Measurements from ENCODE around the gene CACNA2D4.

The CACNA2D4 gene

DNA sequence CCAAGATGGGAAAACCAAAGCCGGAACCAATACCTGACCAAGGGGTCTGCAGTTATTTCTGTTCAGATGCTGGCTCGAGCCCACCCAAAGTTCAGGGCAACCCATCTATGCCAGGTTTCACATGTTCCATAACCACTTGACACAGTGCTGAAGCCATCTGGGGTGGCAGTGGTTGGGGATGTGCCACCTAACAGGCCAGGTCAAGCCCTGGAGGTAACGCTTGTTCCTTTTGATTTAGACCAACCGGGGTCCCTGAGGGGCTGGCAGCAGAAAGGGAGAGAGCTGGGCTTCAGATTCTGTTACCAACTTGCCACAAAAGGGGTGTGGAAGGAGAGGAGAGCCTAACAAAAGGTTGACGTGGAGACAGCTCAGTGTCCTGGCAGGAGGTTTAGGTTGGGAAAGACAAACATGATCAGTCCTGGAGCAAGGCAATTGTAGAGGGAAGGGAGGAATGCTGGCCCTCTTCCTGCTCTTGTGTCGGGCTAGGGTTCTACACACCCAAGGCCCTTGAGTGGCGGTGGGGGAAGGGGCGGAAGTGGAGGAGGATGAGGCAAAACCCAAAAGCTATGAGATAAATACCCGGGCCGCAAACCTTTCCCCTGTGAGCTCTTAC is 31.9 kb downstream of the CACNA2D4 start:
- DNase-seq (ENCODE audit: low read depth in 2 of 2), result no peak

DNA sequence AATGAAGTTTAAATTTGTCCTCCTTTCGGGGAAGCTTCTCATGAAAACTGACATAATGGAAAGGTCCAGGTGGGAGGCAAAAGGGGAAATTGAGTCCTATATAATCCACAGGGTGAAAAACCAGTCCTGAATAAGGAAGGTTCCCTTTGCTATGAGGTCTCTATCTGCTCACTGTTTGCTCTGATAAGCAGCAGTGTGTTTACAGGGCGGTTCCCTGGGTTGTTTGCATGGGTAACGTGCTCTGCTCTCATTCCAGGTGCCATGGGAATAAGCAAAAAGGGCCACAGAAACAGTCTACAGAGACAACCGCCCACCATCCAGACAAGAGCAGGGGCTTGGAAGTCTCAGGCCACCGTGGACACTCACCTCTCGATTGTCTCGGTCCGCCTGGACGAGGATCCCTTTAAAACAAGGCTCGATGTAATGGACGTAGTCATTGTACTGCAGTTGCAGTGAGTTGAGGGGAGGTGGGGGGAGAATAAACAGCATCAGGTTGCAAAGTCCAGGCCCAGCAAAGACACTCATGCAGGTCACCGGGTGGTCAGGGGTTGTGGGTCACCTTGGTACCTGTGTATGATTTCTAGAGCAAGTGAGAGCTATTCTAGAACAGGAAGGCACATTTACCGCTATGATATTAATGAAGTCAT is 32.7 kb downstream of the CACNA2D4 start:
- no peak for DNase-seq (ENCODE audit: low read depth in 2 of 2)

DNA sequence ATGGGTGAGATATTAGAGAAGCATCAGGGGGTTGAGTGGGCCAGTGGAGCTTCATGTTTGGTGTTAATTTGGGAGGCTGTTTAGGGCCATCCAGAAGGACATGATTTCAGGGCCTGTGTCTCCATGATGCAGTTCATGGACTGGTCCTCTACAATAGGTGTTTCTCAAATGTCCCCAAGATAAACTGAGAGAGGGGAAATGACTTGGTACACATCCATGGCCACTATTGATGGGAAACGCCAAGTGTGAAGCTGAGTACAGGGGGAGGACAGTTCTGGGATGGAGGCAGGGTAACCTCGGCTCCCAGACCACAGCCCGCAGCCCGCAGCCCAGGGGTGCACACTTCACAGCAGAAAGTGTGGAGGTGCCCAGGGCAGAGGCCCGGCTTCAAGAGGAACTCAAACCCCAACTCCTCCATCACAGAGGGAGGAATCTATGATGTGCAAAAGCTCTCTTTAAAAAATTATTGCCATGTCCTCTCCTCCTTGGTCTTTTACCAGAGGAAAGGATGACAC is 33.3 kb downstream of the CACNA2D4 start:
- no peak for DNase-seq (ENCODE audit: low read depth in 2 of 2)

DNA sequence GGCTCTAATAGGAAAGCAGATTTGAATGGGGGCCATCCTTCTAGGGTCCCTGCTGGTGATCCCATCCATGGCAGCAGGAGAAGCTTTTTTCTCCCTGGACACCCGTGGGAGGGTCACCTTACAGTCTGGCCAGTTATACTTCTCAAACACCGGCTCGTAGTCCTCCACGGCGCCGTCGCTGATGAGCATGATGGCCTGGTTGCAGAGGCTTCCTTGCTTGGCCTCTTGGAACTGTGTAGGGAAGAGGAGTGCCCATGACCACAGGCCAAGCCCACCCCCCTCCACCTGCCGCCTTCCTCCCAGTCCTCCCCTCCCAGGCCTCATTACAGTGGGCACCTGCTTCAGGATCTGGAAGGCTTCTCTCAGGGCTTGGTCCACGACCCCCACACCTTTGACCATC is 33.8 kb downstream of the CACNA2D4 start:
- no peak for DNase-seq (ENCODE audit: low read depth in 2 of 2)

DNA sequence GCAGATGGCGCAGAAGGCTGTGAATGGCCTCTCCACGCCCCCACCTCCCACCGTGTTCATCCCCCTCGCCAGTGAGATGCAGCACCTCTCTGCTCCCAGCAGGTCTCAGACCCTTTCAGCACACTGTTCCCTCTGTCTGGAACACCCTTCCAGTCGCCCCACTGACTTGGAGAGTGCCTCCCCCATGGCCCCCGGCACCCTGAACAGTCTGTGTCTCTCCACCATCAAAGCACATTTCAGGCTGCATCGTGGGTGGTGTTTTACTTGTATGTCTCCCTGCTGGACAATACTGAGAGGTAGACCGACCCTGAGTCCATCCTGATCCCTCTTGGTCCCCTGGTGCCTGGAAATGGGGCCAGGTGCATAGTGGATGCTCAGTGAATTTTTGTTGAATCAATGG is 34.9 kb downstream of the CACNA2D4 start:
- no peak for DNase-seq (ENCODE audit: low read depth in 2 of 2)

DNA sequence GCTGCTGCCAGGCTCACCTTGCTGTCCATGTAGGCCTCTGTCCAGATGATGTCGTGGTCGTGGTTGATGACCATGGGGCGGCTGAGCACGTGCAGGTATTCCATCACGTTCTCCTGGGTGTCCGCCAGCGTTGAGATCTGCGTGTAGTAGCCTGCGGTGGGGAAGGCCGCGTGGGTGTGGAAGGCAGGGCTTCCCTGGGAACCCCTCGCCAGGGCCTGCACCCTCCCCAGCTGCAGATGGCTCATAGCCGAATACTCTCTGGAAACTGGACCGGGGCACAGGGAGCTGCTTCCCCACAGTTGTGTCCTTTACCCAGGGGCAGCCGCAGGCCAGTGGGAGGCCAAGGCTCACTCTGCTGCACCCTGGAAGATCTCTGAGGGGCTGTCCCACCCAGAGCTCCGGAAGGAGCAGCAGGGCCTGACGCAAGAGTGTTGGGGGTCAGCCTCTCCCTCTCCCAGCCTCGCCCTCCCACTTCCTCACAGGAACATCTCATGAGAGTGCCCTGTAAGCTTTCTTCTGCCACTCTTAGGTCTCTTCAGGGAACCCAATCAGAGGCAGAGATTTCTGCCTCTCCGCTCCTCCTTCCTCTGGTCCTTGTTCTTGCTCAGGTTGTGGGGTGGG is 35.5 kb downstream of the CACNA2D4 start:
- DNase-seq (ENCODE audit: low read depth in 2 of 2), result no peak

DNA sequence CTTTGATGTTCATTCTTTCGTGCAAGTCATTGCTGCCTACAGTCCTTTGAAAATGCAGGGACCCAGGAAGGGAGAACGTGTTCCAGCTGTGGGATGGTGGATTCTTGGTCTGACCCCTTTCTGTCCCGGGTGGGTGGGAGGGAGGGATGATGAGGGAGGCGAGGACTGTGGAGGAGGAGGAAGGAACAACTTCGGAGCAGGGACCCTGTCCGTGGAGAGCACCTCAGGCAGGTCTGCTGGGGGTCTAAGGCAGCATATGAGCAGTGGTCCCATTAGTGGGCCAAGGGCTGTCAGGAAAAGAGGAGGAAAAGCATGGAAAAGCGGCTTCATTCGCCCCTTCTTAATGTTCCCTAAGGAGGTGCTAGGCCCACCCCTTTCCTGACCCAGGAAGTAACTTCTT is 36.0 kb downstream of the CACNA2D4 start:
- DNase-seq (ENCODE audit: low read depth in 2 of 2), result no peak

DNA sequence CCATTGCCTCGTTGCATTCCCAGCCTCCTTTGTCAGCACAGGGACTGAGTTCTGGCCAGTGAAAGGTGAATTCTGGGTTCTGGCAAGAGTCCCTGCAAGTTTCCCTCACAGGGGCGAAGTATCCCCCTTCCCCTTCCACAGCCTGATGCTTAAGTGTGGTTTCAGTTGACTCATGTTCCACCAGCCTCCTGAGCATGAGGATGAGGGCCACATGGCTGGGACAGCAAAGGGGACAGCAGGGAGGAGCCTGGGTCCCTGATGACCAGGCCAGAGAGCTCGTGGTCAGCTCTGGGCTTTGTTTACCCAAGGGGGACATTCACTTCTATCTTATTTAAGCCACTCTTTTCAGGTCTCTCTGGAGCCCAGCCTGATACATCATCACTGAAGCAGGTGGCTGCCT is 36.5 kb downstream of the CACNA2D4 start:
- no peak for DNase-seq (ENCODE audit: low read depth in 2 of 2)

DNA sequence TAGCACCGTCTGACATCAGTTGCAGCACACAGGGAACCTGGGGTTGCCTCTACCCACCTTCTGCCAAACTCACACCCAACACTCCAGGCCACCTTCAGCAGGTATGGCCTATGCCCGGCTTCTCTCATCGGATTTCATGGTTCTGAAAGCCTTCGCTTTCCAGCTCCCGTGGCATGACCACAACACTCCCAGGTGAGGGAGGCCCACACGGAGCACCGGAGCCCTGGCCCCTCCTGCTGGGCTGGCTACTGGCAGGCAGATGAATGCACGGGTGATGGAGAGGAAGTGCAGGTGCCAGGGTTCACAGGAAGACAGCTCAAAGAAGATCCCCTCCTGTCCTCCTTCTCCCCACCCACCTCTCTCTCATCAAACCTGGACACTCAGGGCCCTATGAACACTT is 37.2 kb downstream of the CACNA2D4 start:
- no peak for DNase-seq (ENCODE audit: low read depth in 2 of 2)

DNA sequence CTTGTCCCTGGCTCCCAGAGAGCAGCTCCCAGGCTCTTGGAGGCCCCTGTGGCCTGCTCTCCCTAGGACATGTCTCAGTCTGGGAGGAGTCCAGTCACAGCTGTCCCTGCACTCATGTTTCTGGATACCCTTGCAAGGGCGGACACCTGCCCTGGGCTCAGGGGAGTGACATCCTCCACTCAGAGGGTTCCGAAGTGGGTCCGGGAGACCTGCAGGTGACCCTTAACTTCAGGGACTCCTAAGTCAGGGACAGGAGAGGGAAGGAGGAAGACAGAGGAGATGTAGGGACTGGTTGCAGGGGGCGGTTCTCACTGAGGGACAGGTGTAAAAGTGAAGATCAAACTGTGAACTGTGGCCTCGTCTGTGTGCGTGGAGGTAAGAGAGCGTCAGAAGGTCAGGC is 37.6 kb downstream of the CACNA2D4 start:
- no peak for DNase-seq (ENCODE audit: low read depth in 2 of 2)

DNA sequence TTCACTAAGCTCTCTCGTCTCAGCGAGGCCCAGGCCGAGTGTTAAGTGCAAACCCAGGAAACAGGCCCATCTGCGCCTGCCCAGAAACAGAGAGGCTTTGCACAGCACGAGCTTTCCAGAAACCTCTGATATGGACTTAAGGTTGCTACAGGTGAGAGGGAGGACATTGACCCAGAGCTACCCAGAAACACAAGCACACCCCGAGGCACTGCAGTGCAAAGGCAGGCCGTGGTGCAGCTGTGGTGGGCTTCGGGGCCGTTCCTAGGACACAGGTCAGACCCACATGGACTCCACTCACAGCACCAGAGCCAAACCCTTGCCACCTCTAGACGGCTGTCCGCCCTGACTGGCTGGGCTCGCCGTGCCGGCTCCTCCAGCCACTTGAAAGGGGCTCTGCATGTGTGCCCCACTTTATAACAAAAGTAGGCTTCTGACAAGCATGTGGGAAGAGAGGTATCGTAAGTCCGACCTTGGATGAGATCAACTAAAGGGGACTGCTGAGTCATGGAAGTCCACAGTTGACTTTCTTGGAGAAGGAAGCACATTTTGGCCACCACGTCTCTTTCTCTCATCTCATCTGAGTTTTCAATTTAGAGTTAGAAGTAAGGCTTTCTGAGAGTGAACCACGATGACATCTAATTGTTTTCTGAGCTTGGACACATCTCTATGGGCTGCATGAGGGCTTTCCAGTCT is 38.2 kb downstream of the CACNA2D4 start:
- DNase-seq (ENCODE audit: low read depth in 2 of 2), result no peak

DNA sequence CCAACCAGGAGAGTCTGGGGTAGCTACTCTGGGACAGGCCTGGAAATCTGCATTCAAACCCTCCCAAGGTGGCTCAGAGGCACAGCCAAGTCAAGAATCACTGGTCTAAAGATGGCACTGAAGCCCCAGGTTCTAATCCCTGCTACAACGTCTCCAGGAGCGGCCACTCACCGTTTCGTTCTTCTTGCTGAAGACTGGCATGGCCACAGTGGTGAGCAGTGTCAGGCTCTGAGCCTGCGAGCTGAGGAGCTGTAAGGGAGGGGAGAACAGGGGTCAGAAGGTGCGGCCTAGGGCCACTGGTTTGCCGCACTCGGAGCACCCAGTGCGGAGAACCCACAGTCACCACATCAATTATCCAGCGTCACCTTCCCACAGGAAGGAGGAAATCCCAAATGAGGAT is 38.8 kb downstream of the CACNA2D4 start:
- DNase-seq (ENCODE audit: low read depth in 2 of 2), result no peak

DNA sequence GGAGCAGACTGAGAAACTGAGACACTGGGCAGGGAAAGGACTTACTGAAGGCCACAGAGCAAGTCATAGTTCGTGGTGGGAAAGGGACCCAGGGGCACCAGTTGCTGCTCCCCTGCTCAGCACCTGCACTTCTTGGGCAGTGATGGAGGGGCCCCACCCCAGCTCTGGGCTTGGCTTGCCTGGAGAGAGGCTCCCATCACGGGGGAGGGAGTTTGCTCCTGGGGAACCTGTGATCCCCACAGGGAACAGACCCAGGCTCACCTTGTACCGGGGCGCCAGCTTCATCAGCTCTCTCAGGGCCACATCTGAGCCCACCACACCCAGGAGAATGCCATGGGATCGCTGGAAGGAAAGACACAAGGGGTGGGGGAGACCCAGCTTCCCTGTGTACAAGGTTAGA is 39.8 kb downstream of the CACNA2D4 start:
- DNase-seq (ENCODE audit: low read depth in 2 of 2), result no peak

DNA sequence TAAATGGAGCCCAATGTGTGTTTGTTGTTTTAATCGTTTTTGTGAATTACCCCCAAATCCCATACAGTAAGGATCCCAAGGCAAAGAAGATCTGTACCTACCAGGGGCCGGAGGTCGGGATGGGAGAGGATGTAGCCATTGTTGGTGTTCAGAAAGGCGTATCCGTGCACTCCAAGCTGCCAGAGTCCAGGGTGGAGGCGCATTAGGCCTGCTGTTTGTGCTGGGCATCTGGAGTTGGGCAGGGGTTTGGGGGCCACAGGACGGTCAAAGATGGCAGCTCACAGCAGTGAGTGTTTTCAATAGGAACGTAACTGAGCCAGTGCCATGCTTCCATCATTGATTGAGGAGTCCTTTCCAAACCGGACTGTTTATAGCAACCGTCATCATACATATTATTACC is 40.2 kb downstream of the CACNA2D4 start:
- DNase-seq (ENCODE audit: low read depth in 2 of 2), result no peak

DNA sequence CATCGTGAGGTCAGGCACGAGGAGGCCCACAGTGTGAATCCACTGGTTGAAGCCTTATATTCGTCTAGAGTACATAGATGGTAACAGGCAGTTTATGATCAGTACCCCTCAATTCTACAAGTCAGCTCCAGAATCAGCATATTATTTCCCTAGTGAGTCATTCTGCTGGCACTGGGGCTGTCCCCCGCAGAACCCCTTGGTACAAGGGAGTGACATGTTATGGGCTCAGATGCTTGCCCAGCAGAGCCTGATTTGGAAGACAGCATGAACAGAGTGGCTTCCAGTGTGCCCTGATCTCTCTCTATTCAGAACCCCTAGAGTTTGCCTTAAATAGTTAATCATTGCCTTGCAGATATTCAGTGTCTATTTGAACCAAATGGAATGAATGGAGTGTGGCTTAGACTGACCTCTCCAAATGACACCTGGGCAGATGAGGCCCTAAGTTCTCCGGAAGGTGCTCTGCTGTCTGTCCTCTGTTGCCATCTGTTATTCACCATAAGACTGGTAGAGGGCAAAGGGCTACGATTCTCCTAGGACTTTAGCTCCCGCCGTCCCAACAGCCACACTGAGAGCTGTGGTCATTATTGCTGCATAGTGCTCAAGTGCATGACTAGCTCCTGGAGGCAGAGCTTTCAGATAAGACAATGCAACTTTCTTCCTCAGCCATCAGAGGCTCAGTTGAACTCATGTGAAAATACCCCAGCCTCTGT is 41.1 kb downstream of the CACNA2D4 start:
- DNase-seq (ENCODE audit: low read depth in 2 of 2), result no peak

DNA sequence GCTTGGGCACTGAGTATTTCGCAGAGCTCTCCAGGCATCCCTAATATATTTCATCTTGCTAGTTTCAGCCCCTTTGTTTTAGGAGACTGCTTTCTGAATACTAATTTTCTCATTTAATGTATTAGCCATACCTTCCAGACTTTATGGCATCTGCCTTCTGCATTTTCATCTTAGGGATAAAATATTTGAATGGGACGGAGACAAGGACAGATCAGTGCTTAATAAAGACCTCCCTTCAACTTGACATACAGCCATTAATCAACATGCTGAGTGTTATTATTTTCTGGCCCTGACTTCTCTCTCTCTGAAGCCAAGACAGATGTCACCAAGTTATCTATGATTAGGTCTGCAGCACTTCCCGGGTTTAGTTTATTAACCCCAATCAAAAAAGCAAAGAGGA is 42.4 kb downstream of the CACNA2D4 start:
- no peak for DNase-seq (ENCODE audit: low read depth in 2 of 2)

DNA sequence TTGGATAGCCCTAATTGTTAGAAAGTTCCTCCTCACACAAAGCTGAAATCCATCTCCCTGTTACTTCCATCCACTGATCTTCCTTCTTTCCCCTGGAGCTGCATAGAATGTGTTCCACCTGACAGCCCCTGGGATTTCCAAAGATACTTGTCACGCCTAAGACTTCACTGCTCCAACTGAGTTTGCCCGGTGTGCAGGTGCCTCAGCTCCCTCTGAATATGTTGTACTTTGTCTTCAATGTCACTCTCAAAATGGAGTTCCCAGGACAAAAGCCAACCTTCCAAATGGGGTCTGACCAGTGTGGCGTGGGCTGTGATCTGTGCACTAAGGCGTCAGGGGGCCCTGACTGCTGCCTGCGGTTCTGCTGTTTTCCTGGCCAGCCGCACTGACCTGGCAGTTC is 42.8 kb downstream of the CACNA2D4 start:
- no peak for DNase-seq (ENCODE audit: low read depth in 2 of 2)

DNA sequence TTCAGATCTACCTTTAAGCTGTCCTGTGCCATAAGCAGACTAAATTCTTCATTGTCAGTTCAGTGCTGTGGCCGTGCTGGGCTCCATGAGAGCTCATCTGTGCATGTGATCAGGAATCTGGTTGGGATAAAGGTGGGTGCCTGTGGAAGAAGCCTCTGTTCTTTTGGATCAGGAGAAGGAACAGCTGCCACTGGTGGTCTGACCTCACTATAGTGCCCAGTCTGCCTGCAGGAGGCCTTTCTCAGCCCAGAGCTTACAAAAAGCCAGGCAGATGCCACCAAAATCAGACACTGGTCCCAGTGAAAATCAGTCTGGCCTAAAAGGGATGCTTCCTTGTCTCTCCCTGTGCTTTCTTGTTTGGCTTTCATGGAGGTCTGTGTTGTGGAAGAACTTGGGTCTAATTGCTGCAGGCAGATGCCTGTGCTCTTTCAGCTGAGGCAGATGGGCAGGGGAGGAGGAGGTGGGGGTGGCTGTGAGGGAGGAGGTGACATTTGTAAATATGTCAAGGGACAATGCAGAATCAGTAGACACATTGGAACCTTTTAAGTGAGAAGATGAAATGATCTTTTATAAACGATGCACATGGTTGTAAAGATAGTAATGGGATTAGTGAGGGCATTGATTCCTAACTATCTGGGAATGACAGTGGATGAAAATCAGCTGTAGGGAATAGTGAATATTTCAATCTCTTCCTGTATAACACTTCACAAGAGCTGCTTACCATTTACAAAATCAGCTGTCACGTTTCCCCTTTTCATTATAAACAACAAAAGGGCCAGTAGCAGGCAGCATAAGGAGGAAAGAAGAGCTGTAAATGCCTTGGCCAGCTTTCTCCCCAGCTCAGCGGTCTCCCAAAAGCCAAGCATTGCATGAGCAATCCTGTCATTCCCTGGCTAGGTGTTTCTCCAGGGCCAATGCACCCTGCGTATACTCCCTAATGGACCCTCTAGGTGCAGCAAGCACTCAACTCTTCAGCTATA is 44.6 kb downstream of the CACNA2D4 start:
- no peak for DNase-seq (ENCODE audit: low read depth in 2 of 2)

DNA sequence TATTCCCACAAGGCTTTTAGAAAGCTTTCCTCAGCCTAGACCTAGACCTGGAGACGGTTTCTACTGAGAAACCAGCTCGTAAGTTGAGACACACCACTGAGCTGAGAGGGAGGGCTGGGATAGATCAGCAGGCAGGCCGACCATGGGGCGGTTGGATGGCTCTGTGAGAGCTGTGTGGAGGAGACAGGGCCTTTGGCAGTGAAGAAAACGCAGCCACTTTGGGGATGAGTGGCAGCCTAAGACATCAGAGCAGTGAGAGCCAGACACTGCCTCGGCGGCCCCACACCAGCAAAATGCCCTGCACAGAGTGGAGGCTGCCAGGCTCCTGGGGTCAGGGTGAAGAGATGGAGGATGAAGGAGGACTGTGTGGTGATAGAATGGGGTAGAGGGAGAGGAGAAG is 46.0 kb downstream of the CACNA2D4 start:
- DNase-seq (ENCODE audit: low read depth in 2 of 2), result no peak

DNA sequence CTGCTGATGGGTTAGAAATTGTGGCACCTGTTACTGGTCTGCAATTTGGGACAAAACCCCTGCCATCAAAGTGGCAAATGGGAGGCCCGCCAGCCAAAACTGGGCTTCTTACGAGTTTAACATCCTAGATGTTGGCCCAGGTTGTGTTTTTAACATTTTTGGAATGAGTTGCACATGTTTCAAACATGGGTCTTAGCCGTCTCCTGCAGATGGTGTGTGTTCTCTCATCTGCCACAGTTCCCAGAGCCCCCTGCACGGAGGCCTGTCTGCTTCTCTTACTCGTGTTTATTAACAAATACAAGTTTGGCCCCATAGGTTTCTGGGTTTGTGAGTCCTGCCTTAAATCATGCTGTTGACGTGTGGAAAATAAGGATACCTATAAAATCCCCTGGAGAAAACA is 46.5 kb downstream of the CACNA2D4 start:
- no peak for DNase-seq (ENCODE audit: low read depth in 2 of 2)

Data from stimulated activated CD8-positive, alpha-beta memory T cell treated with anti-CD3 and anti-CD28 coated beads, Interleukin-7, amount 100 ng/mL, for 4 hours (primary cell).